Loucy (cell line): ENCODE results near the gene ATP8A1.

Experiments
- H2AFZ ChIP-seq: fragments of 200-600 bp; sonication (generic); 2 replicates; pipeline ENCODE4 v1.6.0; 2016; ENCODE audit warnings: antibody characterized with exemption, mild to moderate bottlenecking, low read length, moderate library complexity
- H3F3A ChIP-seq: fragments of 200-600 bp; 2 replicates; pipeline ENCODE4 v1.6.0; 2016; ENCODE audit warnings: antibody characterized with exemption, low read depth, mild to moderate bottlenecking
- H3K27me3 ChIP-seq: fragments of 200-600 bp; sonication (generic); 2 replicates; pipeline ENCODE4 v1.6.1; 2014; ENCODE audit warnings: low read length, mild to moderate bottlenecking; ENCODE audit not compliant: insufficient read depth, poor library complexity, severe bottlenecking
- H3K36me3 ChIP-seq: fragments of 200-600 bp; sonication (generic); 2 replicates; pipeline ENCODE4 v1.6.1; 2016; ENCODE audit warnings: low read length; ENCODE audit not compliant: insufficient read depth
- H3K4me1 ChIP-seq: fragments of 200-600 bp; sonication (generic); 2 replicates; pipeline ENCODE4 v1.5.1; 2014; ENCODE audit warnings: low read length, mild to moderate bottlenecking; ENCODE audit not compliant: insufficient read depth, poor library complexity, severe bottlenecking
- H3K4me2 ChIP-seq: fragments of 200-600 bp; sonication (generic); 2 replicates; pipeline ENCODE4 v1.6.0; 2014; ENCODE audit warnings: antibody characterized with exemption, low read length, low read depth, mild to moderate bottlenecking; ENCODE audit not compliant: poor library complexity, severe bottlenecking
- H3K4me3 ChIP-seq: fragments of 200-600 bp; sonication (generic); 2 replicates; pipeline ENCODE4 v1.5.1; 2014; ENCODE audit warnings: low read length, mild to moderate bottlenecking, mixed read lengths; ENCODE audit not compliant: poor library complexity, severe bottlenecking
- H3K79me2 ChIP-seq: fragments of 200-600 bp; sonication (generic); 2 replicates; pipeline ENCODE4 v1.6.1; 2014; ENCODE audit warnings: low read length; ENCODE audit not compliant: insufficient read depth
- H3K9ac ChIP-seq: fragments of 200-600 bp; sonication (generic); 2 replicates; pipeline ENCODE4 v1.6.0; 2014; ENCODE audit warnings: mild to moderate bottlenecking, low read depth, low read length, moderate library complexity; ENCODE audit not compliant: poor library complexity, severe bottlenecking
- H3K9me2 ChIP-seq: fragments of 200-600 bp; sonication (generic); replicated peaks from 2 replicates; pipeline ENCODE4 v1.6.1; 2016; ENCODE audit warnings: low read depth, low read length, mixed read lengths
- H3K9me3 ChIP-seq: fragments of 200-600 bp; sonication (generic); 2 replicates; pipeline ENCODE4 v1.6.1; 2014; ENCODE audit warnings: mild to moderate bottlenecking, antibody characterized with exemption, low read length, low read depth; ENCODE audit not compliant: insufficient read depth
- H4K20me1 ChIP-seq: fragments of 200-600 bp; sonication (generic); 2 replicates; pipeline ENCODE4 v1.6.0; 2014; ENCODE audit warnings: antibody characterized with exemption, low read length, mild to moderate bottlenecking; ENCODE audit not compliant: insufficient read depth, poor library complexity, severe bottlenecking
- CTCF ChIP-seq: fragments of 200-600 bp; sonication (generic); conservative IDR thresholded peaks from 2 replicates; pipeline ENCODE4 v1.5.1; 2014; ENCODE audit warnings: mild to moderate bottlenecking, antibody characterized with exemption, low read length
- EZH2phosphoT487 ChIP-seq: fragments of 200-600 bp; IDR thresholded peaks from 2 replicates; pipeline ENCODE4 v1.6.1; 2018; ENCODE audit warnings: antibody characterized with exemption, mild to moderate bottlenecking, moderate library complexity, borderline replicate concordance

Gene ATP8A1

GRCh38 chr4:42501624-42502401, 155.1 kb downstream of the ATP8A1 start:
- H3K79me2 ChIP-seq, result no peaks in the 10 kb centered on the region

GRCh38 chr4:42498040-42498439, 158.9 kb downstream of the ATP8A1 start:
- Histone ChIP-seq H3K36me3 (no peaks in the 10 kb centered on the region), H3K4me2 (no peak overlapping the region), H3K79me2 (no peaks in the 10 kb centered on the region), H3K4me3 (no peak overlapping the region), H3K27me3 (no peaks in the 10 kb centered on the region), H3F3A (no peaks in the 10 kb centered on the region), H4K20me1 (no peaks in the 10 kb centered on the region), H3K4me1 (no peaks in the 10 kb centered on the region), H3K9me3 (no peaks in the 10 kb centered on the region), H3K9ac (no peak overlapping the region), H2AFZ (no peak overlapping the region), H3K9me2 (no peaks in the 10 kb centered on the region)
- TF ChIP-seq EZH2phosphoT487, result no peak
- no peak for TF ChIP-seq CTCF

More at GRCh38 chr4:42501624-42502401, 155.1 kb downstream of the ATP8A1 start:
- Histone ChIP-seq H3K4me2 (no peak overlapping the region), H3K27me3 (no peaks in the 10 kb centered on the region), H3K4me1 (no peaks in the 10 kb centered on the region), H2AFZ (no peak overlapping the region), H3K9ac (no peak overlapping the region), H4K20me1 (no peaks in the 10 kb centered on the region), H3K9me2 (no peaks in the 10 kb centered on the region), H3K4me3 (no peak overlapping the region), H3K36me3 (peaks cover 11% of the 10 kb centered on the region; the same call in 1 of the 2 replicates), H3F3A (no peaks in the 10 kb centered on the region), H3K9me3 (no peaks in the 10 kb centered on the region)
- TF ChIP-seq CTCF, result no peak
- TF ChIP-seq EZH2phosphoT487, result no peak

GRCh38 chr4:42497142-42497910, 159.6 kb downstream of the ATP8A1 start:
- Histone ChIP-seq H3K4me1 (no peaks in the 10 kb centered on the region), H2AFZ (no peak overlapping the region), H3K4me2 (no peak overlapping the region), H3K9me3 (no peaks in the 10 kb centered on the region), H3K36me3 (no peaks in the 10 kb centered on the region), H3F3A (no peaks in the 10 kb centered on the region), H3K27me3 (no peaks in the 10 kb centered on the region), H3K79me2 (no peaks in the 10 kb centered on the region), H3K9me2 (no peaks in the 10 kb centered on the region), H4K20me1 (no peaks in the 10 kb centered on the region), H3K4me3 (no peak overlapping the region), H3K9ac (no peak overlapping the region)
- no peak for TF ChIP-seq EZH2phosphoT487
- no peak for TF ChIP-seq CTCF
